WTC11 (cell line): ENCODE measurements around the gene MICAL3. TPM values are rescaled to one million over a fixed set of nuclear protein-coding genes. Genes with fewer than 3 reads are reported as not detected.

Source experiments
- ATAC-seq: fragments of 200-7000 bp; cut with Tn5 transposase; 2 replicates; pipeline ENCODE4 v1.10.0; 2021; ENCODE audit warnings: mild to moderate bottlenecking, moderate library complexity
- CTCF ChIA-PET: fragments of 300-600 bp; sonication (Branson Sonifier 250); formaldehyde crosslinking; loops from one replicate; lab custom pipeline; 2021; ENCODE audit warnings: antibody characterized with exemption; lab: Charles Lee
- POLR2A ChIA-PET: fragments of 350-600 bp; sonication (Branson Sonifier 250); formaldehyde crosslinking; loops from one replicate; lab custom pipeline; 2021; ENCODE audit warnings: antibody characterized with exemption; lab: Charles Lee
- DNase-seq: peaks from one replicate; pipeline ENCODE4 v3.0.0; 2021; ENCODE audit warnings: low spot score
- H3K27ac Mint-ChIP-seq: 2 replicates; pipeline ENCODE4 v1.8.0; 2021; ENCODE audit warnings: mixed read lengths
- H3K27me3 Mint-ChIP-seq: 2 replicates; pipeline ENCODE4 v1.8.0; 2021; ENCODE audit warnings: low read depth, mild to moderate bottlenecking, moderate library complexity, mixed read lengths
- H3K36me3 Mint-ChIP-seq: 2 replicates; pipeline ENCODE4 v1.8.0; 2021; ENCODE audit warnings: mixed read lengths
- H3K4me1 Mint-ChIP-seq: 2 replicates; pipeline ENCODE4 v1.8.0; 2022; ENCODE audit warnings: mixed read lengths
- H3K4me3 Mint-ChIP-seq: 2 replicates; pipeline ENCODE4 v1.8.0; 2021; ENCODE audit warnings: mild to moderate bottlenecking, moderate library complexity, mixed read lengths
- H3K9me3 Mint-ChIP-seq: 2 replicates; pipeline ENCODE4 v1.8.0; 2021; ENCODE audit warnings: mixed read lengths
- CREB1 ChIP-seq: sonication (generic); formaldehyde crosslinking; IDR thresholded peaks from 2 replicates; pipeline ENCODE4 v1.8.0; 2023; ENCODE audit warnings: mild to moderate bottlenecking, missing genetic modification reagents
- CREM ChIP-seq: sonication (generic); formaldehyde crosslinking; IDR thresholded peaks from 2 replicates; pipeline ENCODE4 v1.8.1; 2022; ENCODE audit warnings: mild to moderate bottlenecking, missing genetic modification reagents, moderate library complexity
- ELF4 ChIP-seq: sonication (generic); formaldehyde crosslinking; IDR thresholded peaks from 2 replicates; pipeline ENCODE4 v1.8.1; 2022; ENCODE audit warnings: low read depth, mild to moderate bottlenecking, moderate library complexity, missing genetic modification reagents
- ETV6 ChIP-seq: sonication (generic); formaldehyde crosslinking; IDR thresholded peaks from 2 replicates; pipeline ENCODE4 v1.8.1; 2022; ENCODE audit warnings: mild to moderate bottlenecking, missing genetic modification reagents
- FOXJ3 ChIP-seq: sonication (generic); formaldehyde crosslinking; IDR thresholded peaks from 2 replicates; pipeline ENCODE4 v1.9.0; 2021; ENCODE audit warnings: missing genetic modification reagents, mild to moderate bottlenecking, borderline replicate concordance
- GTF2I ChIP-seq: fragments of 250-450 bp; sonication (Bioruptor Pico); conservative IDR thresholded peaks from 2 replicates; pipeline ENCODE4 v1.4.0; 2021; ENCODE audit warnings: mild to moderate bottlenecking
- HMGA2 ChIP-seq: fragments of 250-450 bp; sonication (Bioruptor Pico); IDR thresholded peaks from 2 replicates; pipeline ENCODE4 v1.4.0; 2021; ENCODE audit warnings: mild to moderate bottlenecking, moderate library complexity
- JAZF1 ChIP-seq: fragments of 250-450 bp; sonication (Bioruptor Pico); IDR thresholded peaks from 2 replicates; pipeline ENCODE4 v1.9.0; 2021; ENCODE audit warnings: moderate library complexity, mild to moderate bottlenecking, inconsistent platforms
- JUN ChIP-seq: sonication (generic); formaldehyde crosslinking; IDR thresholded peaks from 2 replicates; pipeline ENCODE4 v1.8.0; 2023; ENCODE audit warnings: mild to moderate bottlenecking, missing genetic modification reagents
- MXD4 ChIP-seq: fragments of 250-450 bp; sonication (Bioruptor Pico); IDR thresholded peaks from 2 replicates; pipeline ENCODE4 v1.8.0; 2021; ENCODE audit warnings: mild to moderate bottlenecking, moderate library complexity, borderline replicate concordance
- MYBL2 ChIP-seq: sonication (generic); formaldehyde crosslinking; IDR thresholded peaks from 2 replicates; pipeline ENCODE4 v1.8.1; 2023; ENCODE audit warnings: mild to moderate bottlenecking, moderate library complexity, missing genetic modification reagents
- NFE2L1 ChIP-seq: sonication (generic); formaldehyde crosslinking; IDR thresholded peaks from 2 replicates; pipeline ENCODE4 v1.8.1; 2023; ENCODE audit warnings: missing genetic modification reagents
- NR2C2 ChIP-seq: sonication (generic); formaldehyde crosslinking; IDR thresholded peaks from 2 replicates; pipeline ENCODE4 v1.8.0; 2022; ENCODE audit warnings: mild to moderate bottlenecking, missing genetic modification reagents
- SMAD3 ChIP-seq: sonication (generic); formaldehyde crosslinking; IDR thresholded peaks from 2 replicates; pipeline ENCODE4 v1.8.0; 2022; ENCODE audit warnings: missing genetic modification reagents, mild to moderate bottlenecking, borderline replicate concordance
- TP53 ChIP-seq: sonication (generic); formaldehyde crosslinking; IDR thresholded peaks from 2 replicates; pipeline ENCODE4 v1.8.1; 2023; ENCODE audit warnings: mild to moderate bottlenecking, missing genetic modification reagents
- ZNF232 ChIP-seq: sonication (generic); formaldehyde crosslinking; IDR thresholded peaks from 2 replicates; pipeline ENCODE4 v1.8.0; 2022; ENCODE audit warnings: mild to moderate bottlenecking, missing genetic modification reagents
- ZNF671 ChIP-seq: fragments of 250-450 bp; sonication (Bioruptor Pico); IDR thresholded peaks from 2 replicates; pipeline ENCODE4 v1.8.0; 2021; ENCODE audit warnings: mild to moderate bottlenecking
- total RNA-seq: library from RNA; stranded (reverse); gene quantifications from 3 replicates; pipeline ENCODE4 v1.2.3, GENCODE V29; 2021
- TF ChIP-seq, protein P1 (sequence below): sonication (generic); formaldehyde crosslinking; IDR thresholded peaks from 2 replicates; pipeline ENCODE4 v1.8.1; 2023; ENCODE audit warnings: mild to moderate bottlenecking, moderate library complexity, missing genetic modification reagents
- TF ChIP-seq, protein P2 (sequence below): sonication (generic); formaldehyde crosslinking; IDR thresholded peaks from 2 replicates; pipeline ENCODE4 v1.8.1; 2022; ENCODE audit warnings: low read depth, mild to moderate bottlenecking, moderate library complexity, missing genetic modification reagents, borderline replicate concordance
- TF ChIP-seq, protein P3 (sequence below): sonication (generic); formaldehyde crosslinking; IDR thresholded peaks from 2 replicates; pipeline ENCODE4 v1.8.0; 2022; ENCODE audit warnings: mild to moderate bottlenecking, missing genetic modification reagents
- TF ChIP-seq, protein P4 (sequence below): sonication (generic); formaldehyde crosslinking; IDR thresholded peaks from 2 replicates; pipeline ENCODE4 v1.8.0; 2023; ENCODE audit warnings: mild to moderate bottlenecking, missing genetic modification reagents

MICAL3 gene
- total RNA-seq, 1 experiment from 2014 or later: 41.2 TPM

DNA sequence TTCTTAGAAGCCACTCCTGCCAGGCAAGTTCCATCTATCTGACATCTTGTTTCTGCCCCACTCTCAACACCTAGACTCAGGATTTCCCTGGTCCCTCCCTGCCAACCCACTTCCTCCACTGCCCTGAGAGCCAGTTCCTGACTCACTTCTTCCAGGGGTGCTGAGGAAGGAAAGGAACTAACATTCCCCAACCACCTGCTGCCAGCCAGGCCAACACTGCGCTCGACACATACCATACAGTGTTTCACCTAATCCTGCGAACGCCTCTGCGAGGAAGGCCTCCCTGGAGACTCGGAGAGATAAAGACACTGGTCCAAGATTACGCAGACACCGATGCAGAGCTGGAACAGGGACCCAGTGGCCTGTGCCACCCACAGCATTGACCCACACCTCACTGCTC lies 40.2 kb downstream of the MICAL3 start (continued):
- TF ChIP-seq, protein P1, sequence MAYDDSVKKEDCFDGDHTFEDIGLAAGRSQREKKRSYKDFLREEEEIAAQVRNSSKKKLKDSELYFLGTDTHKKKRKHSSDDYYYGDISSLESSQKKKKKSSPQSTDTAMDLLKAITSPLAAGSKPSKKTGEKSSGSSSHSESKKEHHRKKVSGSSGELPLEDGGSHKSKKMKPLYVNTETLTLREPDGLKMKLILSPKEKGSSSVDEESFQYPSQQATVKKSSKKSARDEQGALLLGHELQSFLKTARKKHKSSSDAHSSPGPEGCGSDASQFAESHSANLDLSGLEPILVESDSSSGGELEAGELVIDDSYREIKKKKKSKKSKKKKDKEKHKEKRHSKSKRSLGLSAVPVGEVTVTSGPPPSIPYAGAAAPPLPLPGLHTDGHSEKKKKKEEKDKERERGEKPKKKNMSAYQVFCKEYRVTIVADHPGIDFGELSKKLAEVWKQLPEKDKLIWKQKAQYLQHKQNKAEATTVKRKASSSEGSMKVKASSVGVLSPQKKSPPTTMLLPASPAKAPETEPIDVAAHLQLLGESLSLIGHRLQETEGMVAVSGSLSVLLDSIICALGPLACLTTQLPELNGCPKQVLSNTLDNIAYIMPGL (CRISPR knock-in tag): no peak
- no peak for TF ChIP-seq SMAD3 (CRISPR knock-in tag)
- no peak for TF ChIP-seq GTF2I (CRISPR knock-in tag)
- TF ChIP-seq, protein P2, sequence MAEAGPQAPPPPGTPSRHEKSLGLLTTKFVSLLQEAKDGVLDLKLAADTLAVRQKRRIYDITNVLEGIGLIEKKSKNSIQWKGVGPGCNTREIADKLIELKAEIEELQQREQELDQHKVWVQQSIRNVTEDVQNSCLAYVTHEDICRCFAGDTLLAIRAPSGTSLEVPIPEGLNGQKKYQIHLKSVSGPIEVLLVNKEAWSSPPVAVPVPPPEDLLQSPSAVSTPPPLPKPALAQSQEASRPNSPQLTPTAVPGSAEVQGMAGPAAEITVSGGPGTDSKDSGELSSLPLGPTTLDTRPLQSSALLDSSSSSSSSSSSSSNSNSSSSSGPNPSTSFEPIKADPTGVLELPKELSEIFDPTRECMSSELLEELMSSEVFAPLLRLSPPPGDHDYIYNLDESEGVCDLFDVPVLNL (CRISPR knock-in tag): no peak
- TF ChIP-seq MXD4 (CRISPR knock-in tag): no peak
- TF ChIP-seq, protein P3, sequence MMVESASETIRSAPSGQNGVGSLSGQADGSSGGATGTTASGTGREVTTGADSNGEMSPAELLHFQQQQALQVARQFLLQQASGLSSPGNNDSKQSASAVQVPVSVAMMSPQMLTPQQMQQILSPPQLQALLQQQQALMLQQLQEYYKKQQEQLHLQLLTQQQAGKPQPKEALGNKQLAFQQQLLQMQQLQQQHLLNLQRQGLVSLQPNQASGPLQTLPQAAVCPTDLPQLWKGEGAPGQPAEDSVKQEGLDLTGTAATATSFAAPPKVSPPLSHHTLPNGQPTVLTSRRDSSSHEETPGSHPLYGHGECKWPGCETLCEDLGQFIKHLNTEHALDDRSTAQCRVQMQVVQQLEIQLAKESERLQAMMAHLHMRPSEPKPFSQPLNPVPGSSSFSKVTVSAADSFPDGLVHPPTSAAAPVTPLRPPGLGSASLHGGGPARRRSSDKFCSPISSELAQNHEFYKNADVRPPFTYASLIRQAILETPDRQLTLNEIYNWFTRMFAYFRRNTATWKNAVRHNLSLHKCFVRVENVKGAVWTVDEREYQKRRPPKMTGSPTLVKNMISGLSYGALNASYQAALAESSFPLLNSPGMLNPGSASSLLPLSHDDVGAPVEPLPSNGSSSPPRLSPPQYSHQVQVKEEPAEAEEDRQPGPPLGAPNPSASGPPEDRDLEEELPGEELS (CRISPR knock-in tag): no peak
- no peak for TF ChIP-seq JUN
- no peak for TF ChIP-seq NR2C2
- TF ChIP-seq CREB1: no peak
- no peak for TF ChIP-seq TP53 (CRISPR knock-in tag)
- TF ChIP-seq, protein P4, sequence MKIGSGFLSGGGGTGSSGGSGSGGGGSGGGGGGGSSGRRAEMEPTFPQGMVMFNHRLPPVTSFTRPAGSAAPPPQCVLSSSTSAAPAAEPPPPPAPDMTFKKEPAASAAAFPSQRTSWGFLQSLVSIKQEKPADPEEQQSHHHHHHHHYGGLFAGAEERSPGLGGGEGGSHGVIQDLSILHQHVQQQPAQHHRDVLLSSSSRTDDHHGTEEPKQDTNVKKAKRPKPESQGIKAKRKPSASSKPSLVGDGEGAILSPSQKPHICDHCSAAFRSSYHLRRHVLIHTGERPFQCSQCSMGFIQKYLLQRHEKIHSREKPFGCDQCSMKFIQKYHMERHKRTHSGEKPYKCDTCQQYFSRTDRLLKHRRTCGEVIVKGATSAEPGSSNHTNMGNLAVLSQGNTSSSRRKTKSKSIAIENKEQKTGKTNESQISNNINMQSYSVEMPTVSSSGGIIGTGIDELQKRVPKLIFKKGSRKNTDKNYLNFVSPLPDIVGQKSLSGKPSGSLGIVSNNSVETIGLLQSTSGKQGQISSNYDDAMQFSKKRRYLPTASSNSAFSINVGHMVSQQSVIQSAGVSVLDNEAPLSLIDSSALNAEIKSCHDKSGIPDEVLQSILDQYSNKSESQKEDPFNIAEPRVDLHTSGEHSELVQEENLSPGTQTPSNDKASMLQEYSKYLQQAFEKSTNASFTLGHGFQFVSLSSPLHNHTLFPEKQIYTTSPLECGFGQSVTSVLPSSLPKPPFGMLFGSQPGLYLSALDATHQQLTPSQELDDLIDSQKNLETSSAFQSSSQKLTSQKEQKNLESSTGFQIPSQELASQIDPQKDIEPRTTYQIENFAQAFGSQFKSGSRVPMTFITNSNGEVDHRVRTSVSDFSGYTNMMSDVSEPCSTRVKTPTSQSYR (CRISPR knock-in tag): no peak
- TF ChIP-seq, all 79 proteins: peak for 0

DNA sequence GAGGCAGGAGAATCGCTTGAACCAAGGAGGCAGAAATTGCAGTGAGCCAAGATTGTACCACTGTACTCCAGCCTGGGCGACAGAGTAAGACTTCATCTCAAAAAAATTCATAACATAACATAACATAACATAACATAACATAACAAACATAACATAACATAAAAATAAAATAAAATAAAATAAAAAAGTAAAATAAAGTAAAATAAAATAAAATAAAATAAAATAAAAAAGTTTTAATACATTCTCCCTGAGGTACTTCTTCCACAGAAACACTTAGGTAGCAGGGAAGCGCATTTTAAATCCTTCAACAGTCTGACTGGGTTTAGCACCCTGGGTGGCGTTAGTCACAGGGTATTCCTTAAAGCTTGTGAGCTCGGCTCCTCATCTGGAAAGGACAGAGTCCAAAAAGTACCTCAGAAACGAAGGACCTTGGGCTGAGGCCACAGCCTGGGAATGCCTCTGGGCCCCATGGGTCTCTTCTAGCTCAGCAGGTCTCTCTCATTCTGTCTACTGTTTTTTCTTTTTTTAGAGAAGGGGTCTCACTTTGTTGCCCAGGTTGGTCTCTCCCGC lies 41.7 kb downstream of the MICAL3 start:
- Mint-ChIP-seq H3K9me3 (peaks cover 3% of the 10 kb centered on the region; the same call in 1 of the 2 replicates), H3K27ac (0 out of 2 replicates have a peak overlapping the region, but pooled peaks have one; percentile 57), H3K4me1 (peaks cover 37% of the 10 kb centered on the region), H3K36me3 (peaks cover 3% of the 10 kb centered on the region), H3K4me3 (no peak overlapping the region), H3K27me3 (no peaks in the 10 kb centered on the region)
- ATAC-seq: no peak
- ChIA-PET POLR2A (no interaction called here), CTCF (interaction anchor here (1.3 kb wide), 1 partner anchor 86 kb away, joined by 3 read pairs; no protein-coding TSS in a partner anchor)
- no peak for DNase-seq
- no peak for TF ChIP-seq ZNF671
- peak; percentile 91 for TF ChIP-seq HMGA2 (CRISPR knock-in tag)

DNA sequence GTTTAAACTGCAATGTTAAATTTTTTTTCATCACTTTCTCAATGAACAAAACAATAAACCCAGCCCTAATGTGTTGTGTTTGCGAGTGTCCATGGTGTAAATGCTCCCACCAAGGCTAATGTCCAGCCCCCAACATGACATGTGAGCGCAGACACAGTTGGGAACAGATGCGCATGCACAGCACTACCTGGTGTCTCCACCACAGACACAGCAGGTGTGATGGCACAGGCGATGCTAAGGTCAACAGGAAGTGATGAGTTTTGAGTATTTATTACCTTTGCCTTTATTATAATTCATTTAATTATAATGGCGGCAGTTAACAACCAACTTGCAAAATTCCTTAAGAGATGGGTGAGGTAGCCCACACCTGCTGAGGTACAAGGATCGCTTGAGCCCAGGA lies 42.9 kb downstream of the MICAL3 start:
- H3K36me3 Mint-ChIP-seq: peaks cover 3% of the 10 kb centered on the region
- DNase-seq (no peak), ATAC-seq (no peak; the same call in 1 of the 2 replicates)
- H3K4me1 Mint-ChIP-seq: peaks cover 37% of the 10 kb centered on the region
- H3K9me3 Mint-ChIP-seq: peaks cover 8% of the 10 kb centered on the region
- H3K27me3 Mint-ChIP-seq: no peaks in the 10 kb centered on the region
- POLR2A ChIA-PET: no interaction called here
- CTCF ChIA-PET: interaction anchor here (0.7 kb wide), 1 partner anchor 77 kb away, joined by 4 read pairs; no protein-coding TSS in a partner anchor
- no peak overlapping the region for H3K4me3 Mint-ChIP-seq
- H3K27ac Mint-ChIP-seq: peak overlapping the region; percentile 91; the same call in 1 of the 2 replicates
- no peak for TF ChIP-seq MYBL2
- no peak for TF ChIP-seq ELF4 (CRISPR knock-in tag)
- TF ChIP-seq, protein P1 (CRISPR knock-in tag): no peak
- TF ChIP-seq FOXJ3: no peak
- no peak for TF ChIP-seq ETV6 (CRISPR knock-in tag)
- no peak for TF ChIP-seq JAZF1 (CRISPR knock-in tag)
- no peak for TF ChIP-seq NFE2L1
- no peak for TF ChIP-seq ZNF232 (CRISPR knock-in tag)
- TF ChIP-seq CREM (CRISPR knock-in tag): no peak
- TF ChIP-seq, protein P4 (CRISPR knock-in tag): no peak
